Fibroblast of lung (primary cell): Measurements from ENCODE around the gene WWOX. TPM values are rescaled to one million over a fixed set of nuclear protein-coding genes. Genes with fewer than 3 reads are reported as not detected.

Experiments used
- DNase-seq, 2 donors: peaks; one replicate each; pipeline versions ENCODE4 v3.0.0 to v3.0.0-alpha.2; 2010; ENCODE audit warnings: low read depth in 2 of 2
- H2AFZ ChIP-seq: 2 replicates; pipeline ENCODE4 v1.5.1; 2012; ENCODE audit warnings: low read length, control low read depth, inconsistent platforms
- H3K27ac ChIP-seq: 2 replicates; pipeline ENCODE4 v1.5.1; 2011; ENCODE audit warnings: low read length, control low read depth; ENCODE audit not compliant: insufficient read depth
- H3K27me3 ChIP-seq: 2 replicates; pipeline ENCODE4 v1.5.1; 2011; ENCODE audit warnings: mild to moderate bottlenecking, low read length; ENCODE audit not compliant: control insufficient read depth, insufficient read depth
- H3K36me3 ChIP-seq: 2 replicates; pipeline ENCODE4 v1.5.1; 2011; ENCODE audit warnings: low read length; ENCODE audit not compliant: control insufficient read depth, insufficient read depth
- H3K4me1 ChIP-seq: 2 replicates; pipeline ENCODE4 v1.5.1; 2011; ENCODE audit warnings: low read length; ENCODE audit not compliant: control insufficient read depth, insufficient read depth; ENCODE audit errors: extremely low read depth
- H3K4me2 ChIP-seq: 2 replicates; pipeline ENCODE4 v1.5.1; 2011; ENCODE audit warnings: low read length, control low read depth; ENCODE audit not compliant: insufficient read depth; ENCODE audit errors: extremely low read depth
- H3K4me3 ChIP-seq, 4 experiments: fragments of 200-600 bp in 1 of 4; sonication (generic) in 1 of 4; replicated peaks in 1 of 4; 2 replicates each; pipeline ENCODE4 v1.5.1; 2011 to 2016; ENCODE audit warnings: low read length in 4 of 4, low read depth in 3 of 4, mild to moderate bottlenecking in 3 of 4, control low read depth in 2 of 4, inconsistent platforms in 1 of 4, mixed read lengths in 1 of 4; ENCODE audit not compliant: insufficient read depth in 1 of 4; ENCODE audit errors: control extremely low read depth in 1 of 4
- H3K79me2 ChIP-seq: 2 replicates; pipeline ENCODE4 v1.5.1; 2012; ENCODE audit warnings: mild to moderate bottlenecking, low read length, inconsistent platforms; ENCODE audit not compliant: control insufficient read depth, insufficient read depth
- H3K9ac ChIP-seq: 2 replicates; pipeline ENCODE4 v1.5.1; 2011; ENCODE audit warnings: mild to moderate bottlenecking, low read length, control low read depth; ENCODE audit not compliant: insufficient read depth
- H3K9me3 ChIP-seq: 2 replicates; pipeline ENCODE4 v1.5.1; 2012; ENCODE audit warnings: low read depth, low read length; ENCODE audit not compliant: control insufficient read depth, insufficient read depth
- H4K20me1 ChIP-seq: 2 replicates; pipeline ENCODE4 v1.5.1; 2011; ENCODE audit warnings: low read length; ENCODE audit not compliant: control insufficient read depth, insufficient read depth; ENCODE audit errors: extremely low read depth
- EZH2 ChIP-seq: IDR thresholded peaks from 2 replicates; pipeline ENCODE4 v1.5.1; 2012; ENCODE audit warnings: low read length, control low read depth, mild to moderate bottlenecking; ENCODE audit errors: missing control alignments
- polyA plus RNA-seq, 2 donors: library from polyadenylated mRNA; depleted of rRNA in 1 of 2; stranded (reverse) in 1 of 2; unstranded in 1 of 2; fragments of >200 nt; gene quantifications; 2 replicates each; pipeline ENCODE4 v1.2.1, GENCODE V29; 2011 to 2012; ENCODE audit warnings: missing spikeins in 1 of 2
- total RNA-seq: library from RNA; depleted of rRNA; stranded (reverse); fragments of >200 nt; gene quantifications from 2 replicates; pipeline ENCODE4 v1.2.1, GENCODE V29; 2014
- TF ChIP-seq, protein P1 (sequence below), 2 donors: IDR thresholded peaks in 1 of 2; conservative IDR thresholded peaks in 1 of 2; 1 replicate in 1 of 2; 2 replicates in 1 of 2; pipeline ENCODE4 v1.5.1; 2011 to 2012; ENCODE audit warnings: low read length in 2 of 2, control low read depth in 1 of 2, inconsistent platforms in 1 of 2, low read depth in 1 of 2, mild to moderate bottlenecking in 1 of 2

WWOX gene
- total and polyA plus RNA-seq, 2 donors (not counting 1 experiment from before 2014, with no cell fraction given) = 5.6 to 16.3 TPM

DNA sequence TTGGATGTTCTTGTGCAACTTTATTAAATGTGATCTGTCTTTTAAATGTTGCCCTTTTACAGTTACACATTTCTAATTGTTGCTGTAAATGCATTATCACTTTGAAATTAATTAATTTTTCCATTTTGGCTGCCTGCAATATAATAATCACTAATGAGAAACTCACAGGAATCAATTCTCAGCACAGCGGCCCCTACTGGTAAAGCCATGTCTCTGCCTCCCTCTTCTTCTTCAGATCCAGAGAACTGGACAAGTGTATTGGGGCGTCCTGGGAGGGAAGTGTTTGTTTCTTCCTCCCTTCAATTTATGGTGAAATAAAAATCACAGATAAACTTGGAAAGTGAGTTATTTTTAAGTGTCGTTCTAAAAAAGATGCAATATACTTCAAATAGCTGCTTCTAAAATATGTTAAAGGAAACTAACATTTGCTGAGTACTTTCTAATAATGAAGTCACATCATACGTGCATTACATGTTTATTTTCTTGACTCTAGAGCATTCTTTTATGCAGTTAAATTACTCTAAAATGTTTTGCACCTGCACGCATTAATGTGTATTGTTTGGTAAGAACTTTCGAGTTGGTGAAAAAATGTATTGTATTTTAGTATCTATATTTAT, 338.0 kb downstream of the WWOX start:
- TF ChIP-seq EZH2 = no peak
- TF ChIP-seq, protein P1, sequence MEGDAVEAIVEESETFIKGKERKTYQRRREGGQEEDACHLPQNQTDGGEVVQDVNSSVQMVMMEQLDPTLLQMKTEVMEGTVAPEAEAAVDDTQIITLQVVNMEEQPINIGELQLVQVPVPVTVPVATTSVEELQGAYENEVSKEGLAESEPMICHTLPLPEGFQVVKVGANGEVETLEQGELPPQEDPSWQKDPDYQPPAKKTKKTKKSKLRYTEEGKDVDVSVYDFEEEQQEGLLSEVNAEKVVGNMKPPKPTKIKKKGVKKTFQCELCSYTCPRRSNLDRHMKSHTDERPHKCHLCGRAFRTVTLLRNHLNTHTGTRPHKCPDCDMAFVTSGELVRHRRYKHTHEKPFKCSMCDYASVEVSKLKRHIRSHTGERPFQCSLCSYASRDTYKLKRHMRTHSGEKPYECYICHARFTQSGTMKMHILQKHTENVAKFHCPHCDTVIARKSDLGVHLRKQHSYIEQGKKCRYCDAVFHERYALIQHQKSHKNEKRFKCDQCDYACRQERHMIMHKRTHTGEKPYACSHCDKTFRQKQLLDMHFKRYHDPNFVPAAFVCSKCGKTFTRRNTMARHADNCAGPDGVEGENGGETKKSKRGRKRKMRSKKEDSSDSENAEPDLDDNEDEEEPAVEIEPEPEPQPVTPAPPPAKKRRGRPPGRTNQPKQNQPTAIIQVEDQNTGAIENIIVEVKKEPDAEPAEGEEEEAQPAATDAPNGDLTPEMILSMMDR (conservative IDR thresholded peaks at IDR 0.05 in 1 of 2, IDR thresholded peaks at IDR 0.05 in 1 of 2; ENCODE audit: low read depth in 1 of 2, low read length in 2 of 2) = peak; percentile 53 to 90
- H2AFZ ChIP-seq = no peak overlapping the region
- no peaks in the 10 kb centered on the region for H3K27me3 ChIP-seq
- no peaks in the 10 kb centered on the region for H3K9me3 ChIP-seq
- H3K4me3 ChIP-seq = no peak overlapping the region
- H4K20me1 ChIP-seq = no peaks in the 10 kb centered on the region
- H3K79me2 ChIP-seq = no peaks in the 10 kb centered on the region
- H3K4me1 ChIP-seq = no peaks in the 10 kb centered on the region
- no peak overlapping the region for H3K4me2 ChIP-seq
- no peak overlapping the region for H3K9ac ChIP-seq
- no peak overlapping the region for H3K27ac ChIP-seq
- peak in 1 of 2 donors; percentile 39 for DNase-seq
- no peaks in the 10 kb centered on the region for H3K36me3 ChIP-seq

DNA sequence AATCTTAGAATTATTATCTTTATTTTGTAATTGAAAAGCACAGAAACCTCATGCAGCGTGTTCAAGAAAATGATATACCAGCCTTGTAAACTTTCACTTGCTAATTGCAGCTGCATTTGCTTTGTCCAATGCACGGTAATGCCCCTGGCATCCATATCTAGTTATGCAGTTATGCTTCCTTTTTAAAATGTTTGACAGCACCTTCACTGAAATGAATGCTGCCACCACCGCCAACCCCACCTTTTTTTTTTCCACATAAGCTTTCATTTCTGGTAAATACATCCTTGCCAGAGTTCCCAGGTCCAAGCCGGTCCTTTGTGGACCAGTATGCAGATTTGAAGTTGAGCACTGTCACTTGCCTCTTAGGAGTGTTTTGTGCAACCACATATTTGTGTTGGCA, 338.8 kb downstream of the WWOX start:
- Histone ChIP-seq H3K4me1 (no peaks in the 10 kb centered on the region), H3K4me3 (no peak overlapping the region), H3K36me3 (no peaks in the 10 kb centered on the region), H3K9ac (no peak overlapping the region), H3K79me2 (no peaks in the 10 kb centered on the region), H3K27me3 (no peaks in the 10 kb centered on the region), H3K4me2 (no peak overlapping the region), H4K20me1 (no peaks in the 10 kb centered on the region), H3K27ac (no peak overlapping the region), H2AFZ (no peak overlapping the region), H3K9me3 (no peaks in the 10 kb centered on the region)
- no peak for DNase-seq
- no peak for TF ChIP-seq EZH2
- TF ChIP-seq, protein P1 (conservative IDR thresholded peaks at IDR 0.05 in 1 of 2, IDR thresholded peaks at IDR 0.05 in 1 of 2; ENCODE audit: low read depth in 1 of 2, low read length in 2 of 2) = no peak

DNA sequence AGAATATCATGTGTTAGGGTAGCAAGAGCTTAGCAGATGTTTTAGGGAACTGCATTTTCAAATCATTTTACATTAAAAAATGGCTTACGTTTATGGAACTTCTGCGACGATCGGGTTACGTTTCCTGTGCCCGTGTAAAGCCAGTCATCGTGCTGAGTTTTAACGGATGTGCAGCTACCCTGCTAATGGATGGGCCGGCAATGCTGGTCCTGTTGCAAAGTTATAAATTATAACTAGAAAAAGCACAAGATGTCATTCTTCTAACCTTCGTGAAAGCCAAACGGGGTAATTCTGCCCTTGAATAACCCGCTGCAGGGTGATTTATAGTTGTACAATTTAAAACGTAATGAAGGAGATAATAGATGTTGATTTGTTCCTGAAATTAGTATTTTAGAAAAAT, 339.2 kb downstream of the WWOX start:
- Histone ChIP-seq H3K79me2 (no peaks in the 10 kb centered on the region), H3K27me3 (no peaks in the 10 kb centered on the region), H3K4me2 (no peak overlapping the region), H3K4me1 (no peaks in the 10 kb centered on the region), H3K27ac (no peak overlapping the region), H2AFZ (no peak overlapping the region), H3K36me3 (no peaks in the 10 kb centered on the region), H3K4me3 (no peak overlapping the region), H4K20me1 (no peaks in the 10 kb centered on the region), H3K9me3 (no peaks in the 10 kb centered on the region), H3K9ac (no peak overlapping the region)
- no peak for DNase-seq
- TF ChIP-seq, protein P1 (conservative IDR thresholded peaks at IDR 0.05 in 1 of 2, IDR thresholded peaks at IDR 0.05 in 1 of 2; ENCODE audit: low read depth in 1 of 2, low read length in 2 of 2) = no peak
- no peak for TF ChIP-seq EZH2
